ENCODE measurements around the gene SYNJ2. TPM values are rescaled to one million over a fixed set of nuclear protein-coding genes. Genes with fewer than 3 reads are reported as not detected.

SYNJ2 gene
- polyA plus RNA-seq, 1 donor from 2014 or later, result 0.12 TPM

DNA sequence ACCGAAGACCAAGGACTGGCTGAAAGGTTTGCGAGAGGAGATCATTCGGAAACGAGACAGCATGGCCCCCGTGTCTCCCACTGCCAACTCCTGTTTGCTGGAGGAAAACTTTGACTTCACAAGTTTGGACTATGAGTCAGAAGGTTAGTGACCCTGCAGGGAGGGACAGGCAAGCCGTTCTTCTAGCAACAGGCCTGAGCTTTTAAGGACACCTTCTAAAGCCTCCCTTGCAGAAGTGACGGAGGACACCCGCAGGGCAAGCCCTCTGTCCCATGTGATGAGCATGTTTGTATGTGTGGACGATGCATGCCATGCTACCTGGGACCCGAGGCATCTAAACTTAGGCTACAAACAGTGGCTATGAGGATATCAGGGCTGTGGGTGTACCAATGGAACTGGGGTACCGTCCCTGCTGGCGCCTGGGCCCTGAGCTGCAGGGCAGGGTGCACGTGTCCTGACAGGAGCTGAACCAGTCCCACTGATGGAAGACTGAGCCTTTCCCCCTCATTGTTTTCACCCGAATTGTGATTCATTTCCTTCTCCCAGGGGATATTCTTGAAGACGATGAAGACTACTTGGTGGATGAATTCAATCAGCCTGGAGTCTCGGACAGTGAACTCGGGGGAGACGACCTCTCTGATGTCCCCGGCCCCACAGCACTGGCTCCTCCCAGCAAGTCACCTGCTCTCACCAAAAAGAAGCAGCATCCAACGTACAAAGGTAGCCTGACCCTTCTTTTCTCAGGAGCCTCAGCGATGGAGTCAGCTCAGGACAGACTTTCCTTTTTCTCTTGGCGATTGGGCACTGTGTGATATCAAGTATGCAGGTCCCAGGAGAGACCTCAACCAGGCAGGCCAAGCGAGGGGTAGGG is 102.0 kb downstream of the SYNJ2 start:
- H3K36me3 ChIP-seq (ENCODE audit: insufficient read depth, low read length), result no peaks in the 10 kb centered on the region

GRCh38 chr6:158085261-158086053 is 103.8 kb downstream of the SYNJ2 start:
- Histone ChIP-seq H3K27me3 (ENCODE audit: insufficient read depth, low read depth, low read length) (no peaks in the 10 kb centered on the region), H2AFZ (ENCODE audit: low read depth, low read length) (no peak overlapping the region), H4K20me1 (ENCODE audit: insufficient read depth) (no peaks in the 10 kb centered on the region), H3K9ac (ENCODE audit: low read length) (no peak overlapping the region), H3K4me2 (ENCODE audit: low read length) (no peak overlapping the region), H3F3A (ENCODE audit: insufficient read depth, low read length, poor library complexity, severe bottlenecking) (no peaks in the 10 kb centered on the region), H3K9me2 (ENCODE audit: insufficient read depth, low read length) (no peaks in the 10 kb centered on the region), H3K4me3 (ENCODE audit: low read length) (no peak overlapping the region), H3K36me3 (ENCODE audit: insufficient read depth, low read length) (no peaks in the 10 kb centered on the region), H3K79me2 (replicated peaks; ENCODE audit: insufficient read depth, low read length) (no peaks in the 10 kb centered on the region), H3K9me3 (ENCODE audit: low read length) (no peaks in the 10 kb centered on the region), H3K27ac (ENCODE audit: low read length) (no peak overlapping the region)
- no peak for TF ChIP-seq EP300 (conservative IDR thresholded peaks at IDR 0.05; ENCODE audit: poor library complexity, severe bottlenecking)
- no peak for TF ChIP-seq TAF1 (IDR thresholded peaks at IDR 0.05; ENCODE audit: low read depth)
- TF ChIP-seq MXI1 (conservative IDR thresholded peaks at IDR 0.05; ENCODE audit: poor library complexity, severe bottlenecking), result no peak
- TF ChIP-seq SMC3 (conservative IDR thresholded peaks at IDR 0.05; ENCODE audit: poor library complexity), result no peak
- TF ChIP-seq, protein P1, sequence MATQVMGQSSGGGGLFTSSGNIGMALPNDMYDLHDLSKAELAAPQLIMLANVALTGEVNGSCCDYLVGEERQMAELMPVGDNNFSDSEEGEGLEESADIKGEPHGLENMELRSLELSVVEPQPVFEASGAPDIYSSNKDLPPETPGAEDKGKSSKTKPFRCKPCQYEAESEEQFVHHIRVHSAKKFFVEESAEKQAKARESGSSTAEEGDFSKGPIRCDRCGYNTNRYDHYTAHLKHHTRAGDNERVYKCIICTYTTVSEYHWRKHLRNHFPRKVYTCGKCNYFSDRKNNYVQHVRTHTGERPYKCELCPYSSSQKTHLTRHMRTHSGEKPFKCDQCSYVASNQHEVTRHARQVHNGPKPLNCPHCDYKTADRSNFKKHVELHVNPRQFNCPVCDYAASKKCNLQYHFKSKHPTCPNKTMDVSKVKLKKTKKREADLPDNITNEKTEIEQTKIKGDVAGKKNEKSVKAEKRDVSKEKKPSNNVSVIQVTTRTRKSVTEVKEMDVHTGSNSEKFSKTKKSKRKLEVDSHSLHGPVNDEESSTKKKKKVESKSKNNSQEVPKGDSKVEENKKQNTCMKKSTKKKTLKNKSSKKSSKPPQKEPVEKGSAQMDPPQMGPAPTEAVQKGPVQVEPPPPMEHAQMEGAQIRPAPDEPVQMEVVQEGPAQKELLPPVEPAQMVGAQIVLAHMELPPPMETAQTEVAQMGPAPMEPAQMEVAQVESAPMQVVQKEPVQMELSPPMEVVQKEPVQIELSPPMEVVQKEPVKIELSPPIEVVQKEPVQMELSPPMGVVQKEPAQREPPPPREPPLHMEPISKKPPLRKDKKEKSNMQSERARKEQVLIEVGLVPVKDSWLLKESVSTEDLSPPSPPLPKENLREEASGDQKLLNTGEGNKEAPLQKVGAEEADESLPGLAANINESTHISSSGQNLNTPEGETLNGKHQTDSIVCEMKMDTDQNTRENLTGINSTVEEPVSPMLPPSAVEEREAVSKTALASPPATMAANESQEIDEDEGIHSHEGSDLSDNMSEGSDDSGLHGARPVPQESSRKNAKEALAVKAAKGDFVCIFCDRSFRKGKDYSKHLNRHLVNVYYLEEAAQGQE (IDR thresholded peaks at IDR 0.05; ENCODE audit: borderline replicate concordance), result no peak

More for the DNA sequence above, 102.0 kb downstream of the SYNJ2 start:
- Histone ChIP-seq H2AFZ (ENCODE audit: low read depth, low read length) (no peak overlapping the region), H3K79me2 (replicated peaks; ENCODE audit: insufficient read depth, low read length) (no peaks in the 10 kb centered on the region), H3K27ac (ENCODE audit: low read length) (no peak overlapping the region), H3K4me3 (ENCODE audit: low read length) (no peak overlapping the region), H3K4me2 (ENCODE audit: low read length) (no peak overlapping the region), H3K9ac (ENCODE audit: low read length) (no peak overlapping the region), H3K9me2 (ENCODE audit: insufficient read depth, low read length) (no peaks in the 10 kb centered on the region), H3K9me3 (ENCODE audit: low read length) (no peaks in the 10 kb centered on the region), H4K20me1 (ENCODE audit: insufficient read depth) (no peaks in the 10 kb centered on the region), H3F3A (ENCODE audit: insufficient read depth, low read length, poor library complexity, severe bottlenecking) (no peaks in the 10 kb centered on the region), H3K27me3 (ENCODE audit: insufficient read depth, low read depth, low read length) (no peaks in the 10 kb centered on the region)
- no peak for TF ChIP-seq POLR2AphosphoS5 (IDR thresholded peaks at IDR 0.05)
- TF ChIP-seq, protein P1 (IDR thresholded peaks at IDR 0.05; ENCODE audit: borderline replicate concordance), result no peak

All from neural cell (in vitro differentiated cells).